Colonic mucosa (tissue), 4 donors: ENCODE measurements around the gene TFF2. TPM values are rescaled to one million over a fixed set of nuclear protein-coding genes. Genes with fewer than 3 reads are reported as not detected.

Experiments
- DNase-seq: peaks from one replicate; pipeline ENCODE4 v3.0.0-alpha.2; 2020
- H3K27ac ChIP-seq: fragments of 200-600 bp; one replicate; pipeline ENCODE4 v1.8.0; 2021
- H3K27me3 ChIP-seq: fragments of 200-600 bp; one replicate; pipeline ENCODE4 v1.8.0; 2021
- H3K36me3 ChIP-seq: fragments of 200-600 bp; one replicate; pipeline ENCODE4 v1.8.0; 2021
- H3K4me1 ChIP-seq: fragments of 200-600 bp; one replicate; pipeline ENCODE4 v1.8.0; 2021; ENCODE audit warnings: mild to moderate bottlenecking
- H3K4me3 ChIP-seq: fragments of 200-600 bp; one replicate; pipeline ENCODE4 v1.8.0; 2021
- H3K9ac ChIP-seq, 2 donors: one replicate each; pipeline ENCODE4 v1.7.0; 2013; ENCODE audit warnings: control low read depth in 2 of 2, low read depth in 2 of 2, low read length in 2 of 2
- H3K9me3 ChIP-seq: fragments of 200-600 bp; one replicate; pipeline ENCODE4 v1.8.0; 2021
- CTCF ChIP-seq: fragments of 200-600 bp; IDR thresholded peaks from one replicate; pipeline ENCODE4 v1.8.0; 2022; ENCODE audit warnings: antibody characterized with exemption, mild to moderate bottlenecking
- intact Hi-C: fragments of 100-400 bp; cut with DNase I; formaldehyde crosslinking; loops from one replicate; pipeline ENCODE4 v1.14.1; 2022
- total RNA-seq, 2 donors: library from RNA; stranded (reverse); fragmentation: NEBNext Ultra II Directional in 1 of 2; extraction: Animal tissue kit (Norgen Biotek cat#: 25700) in 1 of 2; gene quantifications; one replicate each; pipeline ENCODE4 v1.2.1, GENCODE V29; 2021
- donor health status: healthy.
- donor health status: DM: no; HTN: no; CAD: no.
- donor health status: DM: no; HTN: no; CAD: no.

TFF2 gene
- total RNA-seq, 2 donors from 2014 or later, result 2.3 to 2.5 TPM

GRCh38 chr21:42330380-42331371, 20.1 kb downstream of the TFF2 start:
- Histone ChIP-seq H3K36me3 (no peaks in the 10 kb centered on the region), H3K4me3 (no peak overlapping the region), H3K9ac (no peak overlapping the region), H3K9me3 (no peaks in the 10 kb centered on the region), H3K4me1 (peaks cover 9% of the 10 kb centered on the region), H3K27me3 (peaks cover 3% of the 10 kb centered on the region), H3K27ac (peak overlapping the region; percentile 73)
- DNase-seq, result peak; percentile 19
- TF ChIP-seq CTCF, result no peak
- intact Hi-C loops, result no loop called here

GRCh38 chr21:42324896-42325295, 25.9 kb downstream of the TFF2 start:
- intact Hi-C loops, result no loop called here
- H3K9ac ChIP-seq, result no peak overlapping the region
- peak; percentile 12 for DNase-seq

GRCh38 chr21:42321845-42322244, 28.9 kb downstream of the TFF2 start:
- H3K27ac ChIP-seq, result no peak overlapping the region
- TF ChIP-seq CTCF, result no peak
- H3K4me3 ChIP-seq, result no peak overlapping the region
- no peaks in the 10 kb centered on the region for H3K27me3 ChIP-seq
- H3K4me1 ChIP-seq, result no peaks in the 10 kb centered on the region
- no peaks in the 10 kb centered on the region for H3K9me3 ChIP-seq
- no peak for DNase-seq
- no peak overlapping the region for H3K9ac ChIP-seq
- intact Hi-C loops, result no loop called here
- no peaks in the 10 kb centered on the region for H3K36me3 ChIP-seq

More at GRCh38 chr21:42324896-42325295, 25.9 kb downstream of the TFF2 start:
- H3K9me3 ChIP-seq, result no peaks in the 10 kb centered on the region
- H3K27ac ChIP-seq, result no peak overlapping the region
- peaks cover 3% of the 10 kb centered on the region for H3K4me1 ChIP-seq
- no peak overlapping the region for H3K4me3 ChIP-seq
- TF ChIP-seq CTCF, result no peak
- H3K27me3 ChIP-seq, result no peaks in the 10 kb centered on the region
- H3K36me3 ChIP-seq, result no peaks in the 10 kb centered on the region

GRCh38 chr21:42321231-42321630, 29.6 kb downstream of the TFF2 start:
- no peaks in the 10 kb centered on the region for H3K36me3 ChIP-seq
- no peaks in the 10 kb centered on the region for H3K4me1 ChIP-seq
- no peak for DNase-seq
- H3K27ac ChIP-seq, result no peak overlapping the region
- intact Hi-C loops, result no loop called here
- no peaks in the 10 kb centered on the region for H3K27me3 ChIP-seq
- no peaks in the 10 kb centered on the region for H3K9me3 ChIP-seq
- no peak for TF ChIP-seq CTCF
- H3K9ac ChIP-seq, result no peak overlapping the region
- H3K4me3 ChIP-seq, result no peak overlapping the region

GRCh38 chr21:42320791-42321190, 30.0 kb downstream of the TFF2 start:
- Histone ChIP-seq H3K9ac (no peak overlapping the region), H3K4me3 (no peak overlapping the region), H3K9me3 (no peaks in the 10 kb centered on the region), H3K27me3 (no peaks in the 10 kb centered on the region), H3K36me3 (no peaks in the 10 kb centered on the region), H3K4me1 (no peaks in the 10 kb centered on the region), H3K27ac (no peak overlapping the region)
- TF ChIP-seq CTCF, result no peak
- DNase-seq, result peak; percentile 17
- intact Hi-C loops, result no loop called here
